ENCODE measurements around the gene AIP. TPM values are rescaled to one million over a fixed set of nuclear protein-coding genes. Genes with fewer than 3 reads are reported as not detected.
A peak's percentile ranks its signal among the peaks of the same experiment; 100 is the strongest.

AIP gene
- total and polyA plus RNA-seq, 9 of the 15 experiments (the other 6 are each of a cell fraction or from before 2014, with no cell fraction given), result 5.2 to 92.5 (median 52.7) TPM

DNA sequence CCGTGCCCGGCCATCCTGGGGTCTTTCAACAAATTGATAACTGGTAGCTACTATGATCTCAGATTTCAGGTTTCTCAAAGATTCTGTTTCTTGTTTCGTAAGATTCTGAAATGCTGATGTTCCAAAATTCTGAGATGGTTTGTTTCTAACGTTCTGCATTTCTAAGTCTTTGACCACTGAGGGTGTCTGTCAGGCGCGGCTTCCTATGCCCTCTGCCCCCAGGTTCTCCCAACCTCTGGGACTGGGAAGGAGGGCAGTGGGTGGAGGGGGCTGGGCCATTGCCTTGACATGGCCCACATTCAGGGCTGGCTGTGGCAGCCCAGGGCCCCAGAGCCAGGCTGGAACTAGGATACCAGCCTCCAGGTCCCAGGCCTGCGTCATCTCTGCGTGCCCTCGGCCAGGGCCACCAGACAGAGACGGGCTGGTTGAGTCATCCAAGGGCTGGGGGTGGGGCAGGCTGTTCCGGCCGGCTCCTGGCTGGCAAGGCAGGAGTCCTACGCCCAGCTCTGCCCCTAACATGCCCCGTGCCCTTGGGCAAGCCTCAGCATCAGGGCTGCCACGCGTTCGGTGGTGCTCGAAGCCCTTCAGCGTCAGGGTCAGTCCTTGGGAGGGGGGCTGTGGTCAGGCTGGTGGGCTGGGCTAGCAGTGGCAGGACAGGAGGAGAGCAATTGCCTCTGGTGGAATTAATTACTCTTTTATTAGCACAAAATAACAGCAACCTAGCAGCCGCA, 19.0 kb upstream of the AIP start (continued):
- TF ChIP-seq TAF7 (tag; IDR thresholded peaks at IDR 0.05), result no peak
- TF ChIP-seq ZSCAN32 (CRISPR knock-in tag; IDR thresholded peaks at IDR 0.05), result no peak
- TF ChIP-seq JUNB (CRISPR knock-in tag; conservative IDR thresholded peaks at IDR 0.05), result peak; percentile 74
- no peak for TF ChIP-seq PHF21A (IDR thresholded peaks at IDR 0.05; ENCODE audit: borderline replicate concordance, low read depth)
- no peak for TF ChIP-seq FOXM1 (IDR thresholded peaks at IDR 0.05; ENCODE audit: low read depth)
- TF ChIP-seq FOXM1 (CRISPR knock-in tag; IDR thresholded peaks at IDR 0.05; ENCODE audit: low read depth), result no peak
- TF ChIP-seq RBM14 (IDR thresholded peaks at IDR 0.05; ENCODE audit: borderline replicate concordance, insufficient read depth, low read depth, low read length), result no peak
- TF ChIP-seq ZBTB17 (CRISPR knock-in tag; IDR thresholded peaks at IDR 0.05), result peak; percentile 80
- TF ChIP-seq ARNT (IDR thresholded peaks at IDR 0.05), result no peak
- TF ChIP-seq, protein P1, sequence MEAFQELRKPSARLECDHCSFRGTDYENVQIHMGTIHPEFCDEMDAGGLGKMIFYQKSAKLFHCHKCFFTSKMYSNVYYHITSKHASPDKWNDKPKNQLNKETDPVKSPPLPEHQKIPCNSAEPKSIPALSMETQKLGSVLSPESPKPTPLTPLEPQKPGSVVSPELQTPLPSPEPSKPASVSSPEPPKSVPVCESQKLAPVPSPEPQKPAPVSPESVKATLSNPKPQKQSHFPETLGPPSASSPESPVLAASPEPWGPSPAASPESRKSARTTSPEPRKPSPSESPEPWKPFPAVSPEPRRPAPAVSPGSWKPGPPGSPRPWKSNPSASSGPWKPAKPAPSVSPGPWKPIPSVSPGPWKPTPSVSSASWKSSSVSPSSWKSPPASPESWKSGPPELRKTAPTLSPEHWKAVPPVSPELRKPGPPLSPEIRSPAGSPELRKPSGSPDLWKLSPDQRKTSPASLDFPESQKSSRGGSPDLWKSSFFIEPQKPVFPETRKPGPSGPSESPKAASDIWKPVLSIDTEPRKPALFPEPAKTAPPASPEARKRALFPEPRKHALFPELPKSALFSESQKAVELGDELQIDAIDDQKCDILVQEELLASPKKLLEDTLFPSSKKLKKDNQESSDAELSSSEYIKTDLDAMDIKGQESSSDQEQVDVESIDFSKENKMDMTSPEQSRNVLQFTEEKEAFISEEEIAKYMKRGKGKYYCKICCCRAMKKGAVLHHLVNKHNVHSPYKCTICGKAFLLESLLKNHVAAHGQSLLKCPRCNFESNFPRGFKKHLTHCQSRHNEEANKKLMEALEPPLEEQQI (IDR thresholded peaks at IDR 0.05), result no peak
- TF ChIP-seq BDP1 (IDR thresholded peaks at IDR 0.05; ENCODE audit: insufficient read depth, insufficient read length), result no peak
- TF ChIP-seq NFATC3 (IDR thresholded peaks at IDR 0.05), result no peak
- TF ChIP-seq CC2D1A (IDR thresholded peaks at IDR 0.05), result no peak
- TF ChIP-seq ZNF140 (CRISPR knock-in tag; IDR thresholded peaks at IDR 0.05), result no peak
- no peak for TF ChIP-seq ZBTB8A (IDR thresholded peaks at IDR 0.05; ENCODE audit: partially characterized antibody)
- TF ChIP-seq, protein P2, sequence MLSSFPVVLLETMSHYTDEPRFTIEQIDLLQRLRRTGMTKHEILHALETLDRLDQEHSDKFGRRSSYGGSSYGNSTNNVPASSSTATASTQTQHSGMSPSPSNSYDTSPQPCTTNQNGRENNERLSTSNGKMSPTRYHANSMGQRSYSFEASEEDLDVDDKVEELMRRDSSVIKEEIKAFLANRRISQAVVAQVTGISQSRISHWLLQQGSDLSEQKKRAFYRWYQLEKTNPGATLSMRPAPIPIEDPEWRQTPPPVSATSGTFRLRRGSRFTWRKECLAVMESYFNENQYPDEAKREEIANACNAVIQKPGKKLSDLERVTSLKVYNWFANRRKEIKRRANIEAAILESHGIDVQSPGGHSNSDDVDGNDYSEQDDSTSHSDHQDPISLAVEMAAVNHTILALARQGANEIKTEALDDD (IDR thresholded peaks at IDR 0.05), result no peak
- TF ChIP-seq PML (IDR thresholded peaks at IDR 0.05; ENCODE audit: low read length), result peak; percentile 21; the same call in 1 of the 2 replicates
- TF ChIP-seq BRCA1 (IDR thresholded peaks at IDR 0.05), result no peak
- TF ChIP-seq BRCA1 (CRISPR knock-in tag; IDR thresholded peaks at IDR 0.05), result no peak
- peak; percentile 39 to 54; a peak in 2 of 4 replicates for TF ChIP-seq TEAD1 (CRISPR knock-in tag; IDR thresholded peaks at IDR 0.05)
- TF ChIP-seq POLR2AphosphoS5 (IDR thresholded peaks at IDR 0.05; ENCODE audit: control insufficient read depth, insufficient read depth, low read depth, low read length), result no peak
- TF ChIP-seq POLR2B (IDR thresholded peaks at IDR 0.05; ENCODE audit: low read depth, partially characterized antibody), result peak; percentile 64
- TF ChIP-seq MTF1 (CRISPR knock-in tag; IDR thresholded peaks at IDR 0.05; ENCODE audit: borderline replicate concordance), result no peak
- no peak for TF ChIP-seq SIRT6 (IDR thresholded peaks at IDR 0.05; ENCODE audit: low read depth, low read length)
- TF ChIP-seq SMAD3 (CRISPR knock-in tag; conservative IDR thresholded peaks at IDR 0.05), result 0 out of 2 replicates have a peak, but pooled peaks have one; percentile 12
- peak; percentile 16; the same call in 1 of the 2 replicates for TF ChIP-seq OTX1 (CRISPR knock-in tag; IDR thresholded peaks at IDR 0.05)

All from K562 (cell line).